ENCODE measurements around the gene DPH6. TPM values are rescaled to one million over a fixed set of nuclear protein-coding genes. Genes with fewer than 3 reads are reported as not detected.
A peak's percentile ranks its signal among the peaks of the same experiment; 100 is the strongest.

DPH6 gene
- total and polyA plus RNA-seq, 2 experiments from 2014 or later = 14.2 to 28.6 TPM

GRCh38 chr15:35548435-35548834 lies 2.5 kb upstream of the DPH6 start:
- H3K36me3 ChIP-seq (ENCODE audit: low read depth) = no peaks in the 10 kb centered on the region
- H3F3A ChIP-seq (ENCODE audit: insufficient read depth) = peaks cover 10% of the 10 kb centered on the region; the same call in 1 of the 2 replicates
- in situ Hi-C loops (cut with MboI) = no loop called here
- H3K27ac ChIP-seq = no peak overlapping the region
- no peak overlapping the region for H3K4me2 ChIP-seq (ENCODE audit: unreplicated experiment)
- H3K9me2 ChIP-seq (ENCODE audit: insufficient read depth) = no peaks in the 10 kb centered on the region
- DNase-seq = no peak
- H3K79me2 ChIP-seq (ENCODE audit: insufficient read depth) = 0 out of 2 replicates have a peak, but pooled peaks cover 9% of the 10 kb centered on the region
- TF ChIP-seq EZH2phosphoT487 (IDR thresholded peaks at IDR 0.05; ENCODE audit: insufficient read depth, low read depth) = no peak
- no peak overlapping the region for H2AFZ ChIP-seq
- peaks cover 17% of the 10 kb centered on the region; the same call in 1 of the 2 replicates for H3K4me1 ChIP-seq (ENCODE audit: insufficient read depth)
- 95 to 96% methylated on average over 2 of the region's 2 CpGs for WGBS, 2 experiments (ENCODE audit: low coverage in 1 of 2, low lambda C conversion rate in 2 of 2, missing lambda C conversion rate in 2 of 2)
- H3K27me3 ChIP-seq (replicated peaks; ENCODE audit: insufficient read depth) = no peaks in the 10 kb centered on the region
- H3K4me3 ChIP-seq = no peak overlapping the region
- H4K20me1 ChIP-seq (ENCODE audit: insufficient read depth) = no peaks in the 10 kb centered on the region
- no peak overlapping the region for H3K9ac ChIP-seq
- no peaks in the 10 kb centered on the region for H3K9me3 ChIP-seq (ENCODE audit: low read depth)

GRCh38 chr15:35547775-35548364 lies 1.9 kb upstream of the DPH6 start:
- H3K4me2 ChIP-seq (ENCODE audit: unreplicated experiment) = no peak overlapping the region
- H3K27ac ChIP-seq = no peak overlapping the region
- in situ Hi-C loops (cut with MboI) = no loop called here
- no peak overlapping the region for H2AFZ ChIP-seq
- no peak for TF ChIP-seq EZH2 (IDR thresholded peaks at IDR 0.05; ENCODE audit: insufficient read depth, poor library complexity, severe bottlenecking)
- no peak for TF ChIP-seq EZH2phosphoT487 (IDR thresholded peaks at IDR 0.05; ENCODE audit: insufficient read depth, low read depth)
- H3K9me2 ChIP-seq (ENCODE audit: insufficient read depth) = no peaks in the 10 kb centered on the region
- H3K4me1 ChIP-seq (ENCODE audit: insufficient read depth) = peaks cover 17% of the 10 kb centered on the region; the same call in 1 of the 2 replicates
- H3K9ac ChIP-seq = no peak overlapping the region
- H3K4me3 ChIP-seq = no peak overlapping the region
- no peaks in the 10 kb centered on the region for H3K9me3 ChIP-seq (ENCODE audit: low read depth)
- H3K36me3 ChIP-seq (ENCODE audit: low read depth) = no peaks in the 10 kb centered on the region
- DNase-seq = no peak
- no peaks in the 10 kb centered on the region for H4K20me1 ChIP-seq (ENCODE audit: insufficient read depth)
- 94 to 96% methylated on average over 11 of the region's 11 CpGs for WGBS, 2 experiments (ENCODE audit: low coverage in 1 of 2, low lambda C conversion rate in 2 of 2, missing lambda C conversion rate in 2 of 2)
- peaks cover 10% of the 10 kb centered on the region; the same call in 1 of the 2 replicates for H3F3A ChIP-seq (ENCODE audit: insufficient read depth)
- H3K27me3 ChIP-seq (replicated peaks; ENCODE audit: insufficient read depth) = no peaks in the 10 kb centered on the region
- 0 out of 2 replicates have a peak, but pooled peaks cover 9% of the 10 kb centered on the region for H3K79me2 ChIP-seq (ENCODE audit: insufficient read depth)

- WGBS, 2 experiments (ENCODE audit: low coverage in 1 of 2, low lambda C conversion rate in 2 of 2, missing lambda C conversion rate in 2 of 2) = 56 to 62% methylated on average over 14 of the region's 14 CpGs
- Histone ChIP-seq H4K20me1 (ENCODE audit: insufficient read depth) (no peaks in the 10 kb centered on the region), H3K4me1 (ENCODE audit: insufficient read depth) (peaks cover 17% of the 10 kb centered on the region; the same call in 1 of the 2 replicates), H3K79me2 (ENCODE audit: insufficient read depth) (0 out of 2 replicates have a peak, but pooled peaks cover 9% of the 10 kb centered on the region), H3K4me3 (peak overlapping the region; percentile 88), H3K36me3 (ENCODE audit: low read depth) (no peaks in the 10 kb centered on the region), H3K27ac (peak overlapping the region; percentile 89), H3K9me2 (ENCODE audit: insufficient read depth) (no peaks in the 10 kb centered on the region), H3K9ac (peak overlapping the region; percentile 91), H3K9me3 (ENCODE audit: low read depth) (no peaks in the 10 kb centered on the region), H3K4me2 (ENCODE audit: unreplicated experiment) (peak overlapping the region; percentile 99), H3F3A (ENCODE audit: insufficient read depth) (peaks cover 10% of the 10 kb centered on the region; the same call in 1 of the 2 replicates), H2AFZ (peak overlapping the region; percentile 96), H3K27me3 (replicated peaks; ENCODE audit: insufficient read depth) (no peaks in the 10 kb centered on the region)
- no peak for DNase-seq
- in situ Hi-C loops (cut with MboI) = no loop called here
- TF ChIP-seq EZH2 (IDR thresholded peaks at IDR 0.05; ENCODE audit: insufficient read depth, poor library complexity, severe bottlenecking) = no peak
- no peak for TF ChIP-seq EZH2phosphoT487 (IDR thresholded peaks at IDR 0.05; ENCODE audit: insufficient read depth, low read depth)
Measured at GRCh38 chr15:35546511-35547381, 781 bp upstream of the DPH6 start.

GRCh38 chr15:35545316-35545823 lies 595 bp downstream of the DPH6 start:
- Histone ChIP-seq H3K4me1 (ENCODE audit: insufficient read depth) (peaks cover 28% of the 10 kb centered on the region), H3K36me3 (ENCODE audit: low read depth) (no peaks in the 10 kb centered on the region), H3F3A (ENCODE audit: insufficient read depth) (peaks cover 23% of the 10 kb centered on the region), H3K27me3 (replicated peaks; ENCODE audit: insufficient read depth) (no peaks in the 10 kb centered on the region), H3K27ac (peak overlapping the region; percentile 89), H4K20me1 (ENCODE audit: insufficient read depth) (no peaks in the 10 kb centered on the region), H3K9ac (peak overlapping the region; percentile 91), H3K79me2 (ENCODE audit: insufficient read depth) (0 out of 2 replicates have a peak, but pooled peaks cover 9% of the 10 kb centered on the region), H3K9me3 (ENCODE audit: low read depth) (no peaks in the 10 kb centered on the region), H3K9me2 (ENCODE audit: insufficient read depth) (no peaks in the 10 kb centered on the region), H3K4me2 (ENCODE audit: unreplicated experiment) (peak overlapping the region; percentile 99), H2AFZ (peak overlapping the region; percentile 96), H3K4me3 (peak overlapping the region; percentile 88)
- DNase-seq = peak; percentile 67
- 1 to 2% methylated on average over 15 of the region's 15 CpGs for WGBS, 2 experiments (ENCODE audit: low coverage in 1 of 2, low lambda C conversion rate in 2 of 2, missing lambda C conversion rate in 2 of 2)
- TF ChIP-seq EZH2phosphoT487 (IDR thresholded peaks at IDR 0.05; ENCODE audit: insufficient read depth, low read depth) (no peak), EZH2 (IDR thresholded peaks at IDR 0.05; ENCODE audit: insufficient read depth, poor library complexity, severe bottlenecking) (no peak)
- in situ Hi-C loops (cut with MboI) = no loop called here
